Mammary epithelial cell (primary cell): ENCODE data around the gene DCBLD1.

ENCODE experiments used
- CTCF ChIP-seq, 2 donors: IDR thresholded peaks in 1 of 2; conservative IDR thresholded peaks in 1 of 2; 2 replicates each; pipeline ENCODE4 v1.5.1; 2011 to 2012; ENCODE audit warnings: inconsistent platforms in 2 of 2, low read length in 2 of 2, mild to moderate bottlenecking in 2 of 2, control low read depth in 1 of 2, low read depth in 1 of 2; ENCODE audit not compliant: insufficient read depth in 1 of 2; ENCODE audit errors: extremely low read depth in 1 of 2
- EZH2 ChIP-seq: IDR thresholded peaks from 2 replicates; pipeline ENCODE4 v1.6.1; 2012; ENCODE audit warnings: low read length, inconsistent platforms, borderline replicate concordance

DNA sequence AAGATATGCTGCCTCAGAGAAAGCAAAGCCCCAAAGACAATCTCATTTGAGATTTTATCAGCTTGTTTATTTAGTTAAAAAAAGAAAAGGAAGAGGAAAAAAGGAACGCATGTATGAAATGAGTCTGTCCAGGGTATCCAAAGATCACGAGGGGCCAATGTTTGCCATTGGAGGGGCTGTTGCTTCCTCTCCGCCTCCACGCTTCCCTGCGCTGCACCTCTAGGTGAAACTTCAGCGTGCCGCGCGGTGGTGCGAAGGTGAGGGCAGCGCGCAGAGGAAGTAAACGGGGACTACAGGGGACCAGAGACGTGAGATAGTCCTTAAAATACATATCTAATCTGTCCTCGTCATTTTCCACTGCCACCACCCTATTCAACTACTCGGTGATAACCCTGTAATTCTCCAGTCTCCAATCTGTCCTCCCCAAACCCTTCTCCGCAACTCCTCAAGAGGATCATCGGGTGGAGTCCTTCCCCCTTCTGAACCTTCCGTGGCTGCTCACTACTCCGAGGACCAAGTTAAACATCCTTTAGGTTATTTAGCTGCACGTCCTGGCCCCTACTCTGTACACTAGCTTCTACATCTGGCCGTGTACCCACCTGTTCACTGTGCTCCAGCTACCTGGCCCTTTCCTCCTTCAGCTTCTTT, 1.1 kb upstream of the DCBLD1 start:
- no peak for TF ChIP-seq CTCF (conservative IDR thresholded peaks at IDR 0.05 in 1 of 2, IDR thresholded peaks at IDR 0.05 in 1 of 2; ENCODE audit: extremely low read depth in 1 of 2, insufficient read depth in 1 of 2, low read depth in 1 of 2, low read length in 2 of 2)
- no peak for TF ChIP-seq EZH2
